MM.1S (cell line): ENCODE data around the gene BCAS3.

Experiments
- DNase-seq: peaks from one replicate; pipeline ENCODE4 v3.0.0-alpha.2; 2015
- H2AFZ ChIP-seq: fragments of 300-600 bp; sonication (generic); 2 replicates; pipeline ENCODE4 v1.6.0; 2016; ENCODE audit warnings: antibody characterized with exemption, low read length
- H3F3A ChIP-seq: fragments of 300-600 bp; sonication (generic); 2 replicates; pipeline ENCODE4 v1.6.1; 2016; ENCODE audit warnings: mild to moderate bottlenecking, antibody characterized with exemption, low read length, moderate library complexity, mixed read lengths; ENCODE audit not compliant: insufficient read depth
- H3K27ac ChIP-seq: fragments of 300-600 bp; sonication (generic); 2 replicates; pipeline ENCODE4 v1.5.1; 2016; ENCODE audit warnings: mild to moderate bottlenecking, low read length
- H3K27me3 ChIP-seq: fragments of 300-600 bp; sonication (generic); replicated peaks from 2 replicates; pipeline ENCODE4 v1.6.0; 2016; ENCODE audit warnings: low read length; ENCODE audit not compliant: insufficient read depth
- H3K36me3 ChIP-seq: fragments of 300-600 bp; sonication (generic); replicated peaks from 2 replicates; pipeline ENCODE4 v1.6.1; 2016; ENCODE audit warnings: mild to moderate bottlenecking, low read length, mixed read lengths; ENCODE audit not compliant: insufficient read depth
- H3K4me1 ChIP-seq: fragments of 300-600 bp; sonication (generic); 2 replicates; pipeline ENCODE4 v1.6.1; 2016; ENCODE audit warnings: low read length, mixed read lengths
- H3K4me2 ChIP-seq: fragments of 300-600 bp; sonication (generic); 2 replicates; pipeline ENCODE4 v1.6.0; 2016; ENCODE audit warnings: low read depth, low read length
- H3K4me3 ChIP-seq: fragments of 300-600 bp; sonication (generic); 2 replicates; pipeline ENCODE4 v1.5.1; 2016; ENCODE audit warnings: low read length, mixed read lengths
- H3K79me2 ChIP-seq: fragments of 300-600 bp; sonication (generic); 2 replicates; pipeline ENCODE4 v1.6.1; 2016; ENCODE audit warnings: mixed run types, low read length, mixed read lengths
- H3K9ac ChIP-seq: fragments of 300-600 bp; sonication (generic); 2 replicates; pipeline ENCODE4 v1.6.1; 2016; ENCODE audit warnings: low read length, mixed read lengths
- H3K9me2 ChIP-seq: fragments of 300-600 bp; sonication (generic); replicated peaks from 2 replicates; pipeline ENCODE4 v1.6.1; 2016; ENCODE audit warnings: mild to moderate bottlenecking, low read length, mixed read lengths; ENCODE audit not compliant: insufficient read depth
- H3K9me3 ChIP-seq: fragments of 300-600 bp; sonication (generic); replicated peaks from 2 replicates; pipeline ENCODE4 v1.6.1; 2016; ENCODE audit warnings: mild to moderate bottlenecking, low read length, mixed read lengths; ENCODE audit not compliant: insufficient read depth
- H4K20me1 ChIP-seq: fragments of 300-600 bp; sonication (generic); 2 replicates; pipeline ENCODE4 v1.6.1; 2016; ENCODE audit warnings: mild to moderate bottlenecking, low read length, moderate library complexity, mixed read lengths; ENCODE audit not compliant: insufficient read depth
- CTCF ChIP-seq: fragments of 300-600 bp; sonication (generic); IDR thresholded peaks from 2 replicates; pipeline ENCODE4 v1.5.1; 2016; ENCODE audit warnings: antibody characterized with exemption, low read length, mixed read lengths
- EZH2 ChIP-seq: fragments of 300-600 bp; sonication (generic); optimal IDR thresholded peaks from 2 replicates; pipeline ENCODE3; 2017; ENCODE audit warnings: low read depth, mild to moderate bottlenecking, antibody characterized with exemption, low read length, mixed read lengths
- EZH2phosphoT487 ChIP-seq: fragments of 300-600 bp; sonication (generic); IDR thresholded peaks from 2 replicates; pipeline ENCODE4 v1.6.1; 2018; ENCODE audit warnings: antibody characterized with exemption, low read length

The BCAS3 gene

GRCh38 chr17:60941571-60941970 is 263.9 kb downstream of the BCAS3 start:
- H4K20me1 ChIP-seq = no peaks in the 10 kb centered on the region
- no peaks in the 10 kb centered on the region for H3K9me3 ChIP-seq
- H3K36me3 ChIP-seq = no peaks in the 10 kb centered on the region
- no peaks in the 10 kb centered on the region for H3K4me1 ChIP-seq
- H3K4me3 ChIP-seq = no peak overlapping the region
- no peak overlapping the region for H3K27ac ChIP-seq
- H3F3A ChIP-seq = no peaks in the 10 kb centered on the region
- H2AFZ ChIP-seq = no peak overlapping the region
- H3K4me2 ChIP-seq = no peak overlapping the region
- no peak for TF ChIP-seq EZH2phosphoT487
- TF ChIP-seq CTCF = no peak
- no peak for TF ChIP-seq EZH2
- H3K27me3 ChIP-seq = no peaks in the 10 kb centered on the region
- no peaks in the 10 kb centered on the region for H3K9me2 ChIP-seq
- no peaks in the 10 kb centered on the region for H3K79me2 ChIP-seq
- H3K9ac ChIP-seq = no peak overlapping the region
- DNase-seq = no peak

- DNase-seq = no peak
- Histone ChIP-seq H3K27ac (no peak overlapping the region), H3K27me3 (no peaks in the 10 kb centered on the region), H3K4me3 (no peak overlapping the region), H3K4me2 (no peak overlapping the region), H3K9me3 (no peaks in the 10 kb centered on the region), H3K36me3 (no peaks in the 10 kb centered on the region), H3K4me1 (no peaks in the 10 kb centered on the region), H3K79me2 (no peaks in the 10 kb centered on the region), H3K9me2 (no peaks in the 10 kb centered on the region), H3K9ac (no peak overlapping the region), H3F3A (no peaks in the 10 kb centered on the region), H4K20me1 (no peaks in the 10 kb centered on the region), H2AFZ (no peak overlapping the region)
- TF ChIP-seq CTCF = no peak
- TF ChIP-seq EZH2phosphoT487 = no peak
- TF ChIP-seq EZH2 = no peak
Observed at GRCh38 chr17:60944751-60945150, 267.1 kb downstream of the BCAS3 start.

GRCh38 chr17:60947100-60947499 is 269.4 kb downstream of the BCAS3 start:
- H3K9ac ChIP-seq = no peak overlapping the region
- DNase-seq = no peak

More at GRCh38 chr17:60947100-60947499, 269.4 kb downstream of the BCAS3 start:
- Histone ChIP-seq H3K9me2 (no peaks in the 10 kb centered on the region), H3K4me1 (no peaks in the 10 kb centered on the region), H3K79me2 (no peaks in the 10 kb centered on the region), H3K4me3 (no peak overlapping the region), H3K4me2 (no peak overlapping the region), H3F3A (no peaks in the 10 kb centered on the region), H3K36me3 (no peaks in the 10 kb centered on the region), H3K27ac (no peak overlapping the region), H3K9me3 (no peaks in the 10 kb centered on the region), H3K27me3 (no peaks in the 10 kb centered on the region), H4K20me1 (no peaks in the 10 kb centered on the region), H2AFZ (no peak overlapping the region)
- TF ChIP-seq EZH2phosphoT487 = no peak
- TF ChIP-seq CTCF = no peak
- no peak for TF ChIP-seq EZH2
